ENCODE data around the gene ADTRP. TPM values are rescaled to one million over a fixed set of nuclear protein-coding genes. Genes with fewer than 3 reads are reported as not detected.

The ADTRP gene
- total RNA-seq, 1 experiment from 2014 or later, result 5.2 TPM

DNA sequence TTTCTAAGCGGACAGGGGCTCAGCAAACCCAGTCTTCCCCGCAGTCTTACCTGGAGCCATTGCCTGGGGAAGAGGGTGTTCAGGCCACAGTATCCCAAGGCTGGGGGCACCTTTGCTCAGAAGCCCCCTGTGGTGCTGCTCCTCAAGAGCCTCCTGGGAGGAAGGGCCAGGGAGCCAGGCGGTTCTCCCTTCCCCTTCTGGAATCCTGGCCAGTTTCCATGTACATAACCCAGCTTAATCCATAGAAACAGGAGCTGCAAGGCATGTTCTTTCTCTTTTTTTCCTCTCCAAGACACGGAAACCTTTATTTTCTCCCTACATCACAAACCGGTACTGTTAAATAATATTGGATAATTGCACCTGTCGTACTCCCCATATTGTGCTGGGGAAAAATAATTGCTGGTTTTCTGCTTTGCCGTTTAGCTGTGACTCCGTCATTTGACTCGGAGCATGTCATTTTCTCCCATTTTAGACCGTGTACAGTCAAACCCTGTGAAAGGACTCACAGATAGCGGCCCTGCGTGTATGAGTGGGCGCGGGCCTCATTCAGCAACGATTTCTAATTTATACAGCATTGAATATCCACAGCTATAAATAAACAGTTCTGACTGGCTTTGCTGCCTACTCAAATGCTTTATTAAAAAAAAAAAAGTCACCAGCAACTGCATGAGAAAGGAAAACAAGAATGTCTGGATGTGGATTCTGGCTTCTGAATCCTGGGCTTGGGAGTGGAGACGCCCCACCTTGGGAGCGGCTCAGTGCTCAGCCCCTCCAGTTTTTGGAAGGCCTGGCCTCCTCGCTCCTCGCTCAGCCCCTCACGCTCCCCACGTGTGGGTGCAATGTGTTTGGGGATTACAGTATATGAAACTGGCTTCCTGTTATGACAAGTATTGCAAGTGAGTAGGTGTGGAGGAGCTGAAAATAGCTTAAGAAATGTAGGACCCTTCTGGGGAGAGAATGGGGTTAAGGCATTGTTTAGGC is 67.3 kb downstream of the ADTRP start:
- no peaks in the 10 kb centered on the region for H3K4me1 ChIP-seq
- ChIA-PET POLR2A (no interaction called here), CTCF (no interaction called here)
- no peak for DNase-seq
- H3K9me3 Mint-ChIP-seq (ENCODE audit: unreplicated experiment), result no peaks in the 10 kb centered on the region
- no peak overlapping the region for H3K27ac Mint-ChIP-seq (ENCODE audit: unreplicated experiment)
- no peak overlapping the region for H3K4me3 ChIP-seq (ENCODE audit: low read depth, low read length)
- BruUV-seq (replicated peaks), result no TSS peak
- no peaks in the 10 kb centered on the region for H3K36me3 ChIP-seq (ENCODE audit: control insufficient read depth, insufficient read depth, low read length)
- no peaks in the 10 kb centered on the region for H3K27me3 ChIP-seq (replicated peaks; ENCODE audit: control insufficient read depth, insufficient read depth, low read length)
- H3K4me1 Mint-ChIP-seq (ENCODE audit: low read depth, unreplicated experiment), result no peaks in the 10 kb centered on the region
- H3K4me3 Mint-ChIP-seq (ENCODE audit: unreplicated experiment), result no peak overlapping the region
- no peaks in the 10 kb centered on the region for H3K27me3 Mint-ChIP-seq (ENCODE audit: insufficient read depth, unreplicated experiment)
- peaks cover 4% of the 10 kb centered on the region for H3K36me3 Mint-ChIP-seq (ENCODE audit: insufficient read depth, unreplicated experiment)
- intact Hi-C loops (cut with micrococcal nuclease; ENCODE audit: unreplicated experiment), result no loop called here
- H3K9me3 ChIP-seq, result no peaks in the 10 kb centered on the region
- TF ChIP-seq, protein P1, sequence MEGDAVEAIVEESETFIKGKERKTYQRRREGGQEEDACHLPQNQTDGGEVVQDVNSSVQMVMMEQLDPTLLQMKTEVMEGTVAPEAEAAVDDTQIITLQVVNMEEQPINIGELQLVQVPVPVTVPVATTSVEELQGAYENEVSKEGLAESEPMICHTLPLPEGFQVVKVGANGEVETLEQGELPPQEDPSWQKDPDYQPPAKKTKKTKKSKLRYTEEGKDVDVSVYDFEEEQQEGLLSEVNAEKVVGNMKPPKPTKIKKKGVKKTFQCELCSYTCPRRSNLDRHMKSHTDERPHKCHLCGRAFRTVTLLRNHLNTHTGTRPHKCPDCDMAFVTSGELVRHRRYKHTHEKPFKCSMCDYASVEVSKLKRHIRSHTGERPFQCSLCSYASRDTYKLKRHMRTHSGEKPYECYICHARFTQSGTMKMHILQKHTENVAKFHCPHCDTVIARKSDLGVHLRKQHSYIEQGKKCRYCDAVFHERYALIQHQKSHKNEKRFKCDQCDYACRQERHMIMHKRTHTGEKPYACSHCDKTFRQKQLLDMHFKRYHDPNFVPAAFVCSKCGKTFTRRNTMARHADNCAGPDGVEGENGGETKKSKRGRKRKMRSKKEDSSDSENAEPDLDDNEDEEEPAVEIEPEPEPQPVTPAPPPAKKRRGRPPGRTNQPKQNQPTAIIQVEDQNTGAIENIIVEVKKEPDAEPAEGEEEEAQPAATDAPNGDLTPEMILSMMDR (IDR thresholded peaks at IDR 0.05; ENCODE audit: insufficient read depth in 1 of 2, low read depth in 1 of 2, low read length in 1 of 2, severe bottlenecking in 1 of 2, unreplicated experiment in 1 of 2), result no peak

DNA sequence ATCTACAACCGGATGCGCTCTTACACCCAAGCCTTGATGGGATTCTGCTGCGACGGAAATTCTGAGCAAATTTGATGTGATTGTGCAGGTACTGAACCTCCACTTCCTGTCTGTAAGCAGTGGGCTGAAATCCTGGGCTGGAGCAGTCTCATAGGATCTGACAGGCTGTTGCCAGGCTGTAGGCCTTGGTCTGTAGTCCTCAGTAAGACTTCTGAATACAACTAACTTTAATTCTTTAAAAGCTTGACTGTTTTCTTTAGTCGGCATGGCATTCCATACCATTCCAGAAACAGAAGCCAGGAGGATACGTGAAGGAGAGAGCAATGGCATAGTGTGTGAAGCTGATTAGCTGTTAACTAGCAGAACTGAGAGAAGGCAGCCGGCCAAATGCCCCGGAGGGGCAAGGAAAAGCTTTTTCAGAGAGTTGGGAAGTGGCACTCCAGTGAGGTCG is 68.3 kb downstream of the ADTRP start:
- no TSS peak for BruUV-seq (replicated peaks)
- Mint-ChIP-seq H3K9me3 (ENCODE audit: unreplicated experiment) (no peaks in the 10 kb centered on the region), H3K27me3 (ENCODE audit: insufficient read depth, unreplicated experiment) (no peaks in the 10 kb centered on the region), H3K4me1 (ENCODE audit: low read depth, unreplicated experiment) (no peaks in the 10 kb centered on the region), H3K36me3 (ENCODE audit: insufficient read depth, unreplicated experiment) (peaks cover 4% of the 10 kb centered on the region), H3K4me3 (ENCODE audit: unreplicated experiment) (no peak overlapping the region), H3K27ac (ENCODE audit: unreplicated experiment) (no peak overlapping the region)
- ChIA-PET POLR2A (no interaction called here), CTCF (no interaction called here)
- intact Hi-C loops (cut with micrococcal nuclease; ENCODE audit: unreplicated experiment), result no loop called here
- Histone ChIP-seq H3K4me1 (no peaks in the 10 kb centered on the region), H3K27me3 (replicated peaks; ENCODE audit: control insufficient read depth, insufficient read depth, low read length) (no peaks in the 10 kb centered on the region), H3K9me3 (no peaks in the 10 kb centered on the region), H3K4me3 (ENCODE audit: low read depth, low read length) (no peak overlapping the region), H3K36me3 (ENCODE audit: control insufficient read depth, insufficient read depth, low read length) (no peaks in the 10 kb centered on the region)
- TF ChIP-seq, protein P1 (IDR thresholded peaks at IDR 0.05; ENCODE audit: insufficient read depth in 1 of 2, low read depth in 1 of 2, low read length in 1 of 2, severe bottlenecking in 1 of 2, unreplicated experiment in 1 of 2), result no peak
- no peak for DNase-seq

DNA sequence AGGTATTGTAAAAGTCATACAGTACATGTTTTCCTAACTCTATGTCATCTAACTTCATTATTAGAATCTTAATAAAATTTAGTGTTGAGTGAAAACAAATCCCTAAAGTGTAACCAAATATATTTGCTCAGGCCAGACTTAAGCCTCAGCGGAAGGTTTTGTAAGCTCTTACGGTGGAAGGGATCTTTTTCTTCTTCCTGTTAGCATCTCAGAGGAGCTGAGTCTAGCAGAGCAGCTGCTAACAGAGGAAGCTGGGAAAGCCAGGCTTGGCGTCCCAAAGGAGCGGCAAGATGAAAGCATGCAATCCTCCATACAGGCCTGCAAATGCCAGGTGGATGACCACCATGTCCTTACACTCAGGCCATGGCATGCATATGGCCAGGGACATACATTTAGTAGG is 72.4 kb downstream of the ADTRP start:
- H3K27me3 Mint-ChIP-seq (ENCODE audit: insufficient read depth, unreplicated experiment), result no peaks in the 10 kb centered on the region
- Histone ChIP-seq H3K9me3 (no peaks in the 10 kb centered on the region), H3K4me1 (no peaks in the 10 kb centered on the region), H3K27me3 (replicated peaks; ENCODE audit: control insufficient read depth, insufficient read depth, low read length) (no peaks in the 10 kb centered on the region), H3K36me3 (ENCODE audit: control insufficient read depth, insufficient read depth, low read length) (no peaks in the 10 kb centered on the region), H3K4me3 (ENCODE audit: low read depth, low read length) (no peak overlapping the region)
- BruUV-seq (replicated peaks), result no TSS peak
- no peak overlapping the region for H3K4me3 Mint-ChIP-seq (ENCODE audit: unreplicated experiment)
- H3K27ac Mint-ChIP-seq (ENCODE audit: unreplicated experiment), result no peak overlapping the region
- no peaks in the 10 kb centered on the region for H3K4me1 Mint-ChIP-seq (ENCODE audit: low read depth, unreplicated experiment)
- intact Hi-C loops (cut with micrococcal nuclease; ENCODE audit: unreplicated experiment), result no loop called here
- H3K9me3 Mint-ChIP-seq (ENCODE audit: unreplicated experiment), result peaks cover 10% of the 10 kb centered on the region
- H3K36me3 Mint-ChIP-seq (ENCODE audit: insufficient read depth, unreplicated experiment), result peaks cover 5% of the 10 kb centered on the region
- no peak for DNase-seq
- TF ChIP-seq, protein P1 (IDR thresholded peaks at IDR 0.05; ENCODE audit: insufficient read depth in 1 of 2, low read depth in 1 of 2, low read length in 1 of 2, severe bottlenecking in 1 of 2, unreplicated experiment in 1 of 2), result no peak
- POLR2A ChIA-PET, result no interaction called here
- CTCF ChIA-PET, result interaction anchor here (0.6 kb wide), 1 partner anchor 22 kb away, joined by 6 read pairs; no protein-coding TSS in a partner anchor

Data from Caco-2 (cell line).